Measurements from ENCODE around the gene SLC16A10.
A peak's percentile ranks its signal among the peaks of the same experiment; 100 is the strongest.
"Not testable (repeated sequence)": the region's sequence is repeated elsewhere in the genome, so short reads cannot be mapped to it uniquely, and the experiment has no call there.

Gene SLC16A10

GRCh38 chr6:111087106-111087835 lies at the start of gene SLC16A10:
SLC16A10 (plus strand) TSS chr6:111087503; CDS start chr6:111087753, 250 bp downstream.
- peak; percentile 82 for DNase-seq

- DNase-seq = no peak
These were observed 48.6 kb upstream of the SLC16A10 start for GRCh38 chr6:111038534-111039252.

GRCh38 chr6:111041917-111042316 lies 45.4 kb upstream of the SLC16A10 start:
- no peak for DNase-seq

- no peak for DNase-seq
These were observed 40.1 kb upstream of the SLC16A10 start for GRCh38 chr6:111047244-111047643.

GRCh38 chr6:111050261-111051023 lies 36.9 kb upstream of the SLC16A10 start:
- no peak for DNase-seq

- DNase-seq = no peak
These were observed 35.1 kb upstream of the SLC16A10 start for GRCh38 chr6:111052171-111052570.

- DNase-seq = no peak
These were observed 30.1 kb upstream of the SLC16A10 start for GRCh38 chr6:111057074-111057752.

- DNase-seq = no peak
These were observed 25.8 kb upstream of the SLC16A10 start for GRCh38 chr6:111061508-111061907.

GRCh38 chr6:111061985-111062384 lies 25.3 kb upstream of the SLC16A10 start:
- not testable (repeated sequence) for DNase-seq

GRCh38 chr6:111062860-111063259 lies 24.4 kb upstream of the SLC16A10 start:
- DNase-seq = not testable (repeated sequence)

- DNase-seq = no peak
These were observed 19.0 kb upstream of the SLC16A10 start for GRCh38 chr6:111068109-111068865.

- no peak for DNase-seq
These were observed 18.5 kb upstream of the SLC16A10 start for GRCh38 chr6:111068866-111069234.

- DNase-seq = no peak
These were observed 17.8 kb upstream of the SLC16A10 start for GRCh38 chr6:111069382-111070104.

- DNase-seq = no peak
These were observed 16.9 kb upstream of the SLC16A10 start for GRCh38 chr6:111070105-111071005.

- DNase-seq = no peak
These were observed 14.4 kb upstream of the SLC16A10 start for GRCh38 chr6:111072801-111073360.

- DNase-seq = no peak
These were observed 13.0 kb upstream of the SLC16A10 start for GRCh38 chr6:111074311-111074710.

GRCh38 chr6:111076024-111076695 lies 11.1 kb upstream of the SLC16A10 start:
- DNase-seq = no peak

GRCh38 chr6:111080698-111081097 lies 6.6 kb upstream of the SLC16A10 start:
- no peak for DNase-seq

GRCh38 chr6:111086685-111087084 lies 618 bp upstream of the SLC16A10 start:
- DNase-seq = no peak

All from activated CD4-positive, alpha-beta T cell treated with anti-CD3 and anti-CD28 coated beads for 1 hour (primary cell).